BE2C (cell line): Measurements from ENCODE around the gene PREPL.

Experiments used
- DNase-seq: peaks from one replicate; pipeline ENCODE4 v3.0.0-alpha.2; 2020
- H3K27me3 ChIP-seq: fragments of 250-450 bp; sonication (Bioruptor Pico); 2 replicates; pipeline ENCODE4 v1.5.1; 2020; ENCODE audit warnings: mild to moderate bottlenecking
- H3K36me3 ChIP-seq: fragments of 250-450 bp; sonication (Bioruptor Pico); 2 replicates; pipeline ENCODE4 v1.5.1; 2020; ENCODE audit warnings: mild to moderate bottlenecking
- H3K4me1 ChIP-seq: fragments of 250-450 bp; sonication (Bioruptor Pico); 2 replicates; pipeline ENCODE4 v1.5.1; 2020
- H3K4me3 ChIP-seq: 2 replicates; pipeline ENCODE4 v1.5.1; 2011; ENCODE audit warnings: low read depth, low read length
- H3K9me3 ChIP-seq: fragments of 250-450 bp; sonication (Bioruptor Pico); 2 replicates; pipeline ENCODE4 v1.5.1; 2020
- CTCF ChIP-seq: IDR thresholded peaks from 2 replicates; pipeline ENCODE4 v1.5.1; 2012; ENCODE audit warnings: mild to moderate bottlenecking, low read depth, low read length

Gene PREPL

GRCh38 chr2:44364604-44365003 lies 3.3 kb upstream of the PREPL start:
- H3K27me3 ChIP-seq: no peaks in the 10 kb centered on the region
- H3K4me3 ChIP-seq: no peak overlapping the region
- no peaks in the 10 kb centered on the region for H3K9me3 ChIP-seq
- H3K4me1 ChIP-seq: no peaks in the 10 kb centered on the region
- no peak for DNase-seq
- TF ChIP-seq CTCF: no peak
- H3K36me3 ChIP-seq: no peaks in the 10 kb centered on the region

- H3K36me3 ChIP-seq: no peaks in the 10 kb centered on the region
- H3K4me1 ChIP-seq: no peaks in the 10 kb centered on the region
- peak; percentile 44 for DNase-seq
- no peaks in the 10 kb centered on the region for H3K9me3 ChIP-seq
- no peak for TF ChIP-seq CTCF
- peak overlapping the region; percentile 97 for H3K4me3 ChIP-seq
- no peaks in the 10 kb centered on the region for H3K27me3 ChIP-seq
Measured at GRCh38 chr2:44362207-44363015, 1.1 kb upstream of the PREPL start.

GRCh38 chr2:44360749-44361329 lies 455 bp downstream of the PREPL start:
- Histone ChIP-seq H3K4me3 (peak overlapping the region; percentile 97), H3K9me3 (no peaks in the 10 kb centered on the region), H3K4me1 (no peaks in the 10 kb centered on the region), H3K27me3 (no peaks in the 10 kb centered on the region), H3K36me3 (no peaks in the 10 kb centered on the region)
- TF ChIP-seq CTCF: no peak
- peak; percentile 30 for DNase-seq

- H3K4me1 ChIP-seq: no peaks in the 10 kb centered on the region
- no peak for TF ChIP-seq CTCF
- no peaks in the 10 kb centered on the region for H3K9me3 ChIP-seq
- no peaks in the 10 kb centered on the region for H3K36me3 ChIP-seq
- no peak for DNase-seq
- no peaks in the 10 kb centered on the region for H3K27me3 ChIP-seq
- H3K4me3 ChIP-seq: no peak overlapping the region
Measured at GRCh38 chr2:44358503-44358902, 2.8 kb downstream of the PREPL start.

GRCh38 chr2:44354761-44355160 lies 6.5 kb downstream of the PREPL start:
- Histone ChIP-seq H3K36me3 (no peaks in the 10 kb centered on the region), H3K27me3 (no peaks in the 10 kb centered on the region), H3K4me1 (no peaks in the 10 kb centered on the region), H3K9me3 (no peaks in the 10 kb centered on the region), H3K4me3 (no peak overlapping the region)
- no peak for TF ChIP-seq CTCF
- no peak for DNase-seq

- no peaks in the 10 kb centered on the region; the same call in 1 of the 2 replicates for H3K4me1 ChIP-seq
- no peaks in the 10 kb centered on the region for H3K27me3 ChIP-seq
- no peak overlapping the region for H3K4me3 ChIP-seq
- no peaks in the 10 kb centered on the region for H3K9me3 ChIP-seq
- no peak for DNase-seq
- no peak for TF ChIP-seq CTCF
- H3K36me3 ChIP-seq: no peaks in the 10 kb centered on the region
Measured at GRCh38 chr2:44352510-44352909, 8.8 kb downstream of the PREPL start.
